ENCODE data around the gene GALNS.

GRCh38 chr16:88798772-88799455 lies 57.8 kb downstream of the GALNS start:
- TF ChIP-seq CTCF (IDR thresholded peaks at IDR 0.05) (no peak), POLR2A (IDR thresholded peaks at IDR 0.05) (no peak)
